Glutamatergic neuron (in vitro differentiated cells): ENCODE results near the gene CUEDC2. TPM values are rescaled to one million over a fixed set of nuclear protein-coding genes. Genes with fewer than 3 reads are reported as not detected.

Experiments
- DNase-seq: peaks from one replicate; pipeline ENCODE4 v3.0.0; 2022
- H3K27ac Mint-ChIP-seq: one replicate; pipeline ENCODE4 v1.8.0; 2020; ENCODE audit warnings: mild to moderate bottlenecking, mixed read lengths, inconsistent platforms; ENCODE audit not compliant: unreplicated experiment
- H3K27me3 Mint-ChIP-seq: one replicate; pipeline ENCODE4 v1.8.0; 2020; ENCODE audit warnings: mild to moderate bottlenecking, moderate library complexity, mixed read lengths, inconsistent platforms; ENCODE audit not compliant: unreplicated experiment
- H3K36me3 Mint-ChIP-seq: one replicate; pipeline ENCODE4 v1.8.0; 2020; ENCODE audit warnings: mild to moderate bottlenecking, mixed read lengths, inconsistent platforms; ENCODE audit not compliant: unreplicated experiment
- H3K4me1 Mint-ChIP-seq: one replicate; pipeline ENCODE4 v1.8.0; 2020; ENCODE audit warnings: mild to moderate bottlenecking, low read depth, mixed read lengths, inconsistent platforms; ENCODE audit not compliant: unreplicated experiment
- H3K4me3 Mint-ChIP-seq: one replicate; pipeline ENCODE4 v1.8.0; 2020; ENCODE audit warnings: mild to moderate bottlenecking, mixed read lengths, inconsistent platforms; ENCODE audit not compliant: unreplicated experiment
- H3K9me3 Mint-ChIP-seq: one replicate; pipeline ENCODE4 v1.8.0; 2020; ENCODE audit warnings: mild to moderate bottlenecking, moderate library complexity, mixed read lengths, inconsistent platforms; ENCODE audit not compliant: unreplicated experiment
- CTCF ChIP-seq: fragments of 200-600 bp; sonication (generic); IDR thresholded peaks from one replicate; pipeline ENCODE4 v1.5.0; 2021; ENCODE audit not compliant: partially characterized antibody, unreplicated experiment
- total RNA-seq: library from RNA; stranded (reverse); fragmentation: NEBNext Ultra II Directional; extraction: Animal tissue kit (Norgen Biotek cat#: 25700); gene quantifications from one replicate; pipeline ENCODE4 v1.2.1, GENCODE V29; 2021; ENCODE audit not compliant: unreplicated experiment

Gene CUEDC2
- total RNA-seq, 1 donor from 2014 or later: 104 TPM

- Mint-ChIP-seq H3K4me1 (peaks cover 53% of the 10 kb centered on the region), H3K9me3 (peaks cover 19% of the 10 kb centered on the region), H3K36me3 (no peaks in the 10 kb centered on the region), H3K27ac (peak overlapping the region; percentile 99), H3K27me3 (peaks cover 21% of the 10 kb centered on the region), H3K4me3 (peak overlapping the region; percentile 89)
- DNase-seq: no peak
- no peak for TF ChIP-seq CTCF
Measured at GRCh38 chr10:102412293-102412692, 20.1 kb downstream of the CUEDC2 start.

- no peak for DNase-seq
- Mint-ChIP-seq H3K4me3 (peak overlapping the region; percentile 89), H3K4me1 (peaks cover 52% of the 10 kb centered on the region), H3K27me3 (peaks cover 21% of the 10 kb centered on the region), H3K9me3 (peaks cover 16% of the 10 kb centered on the region), H3K36me3 (no peaks in the 10 kb centered on the region), H3K27ac (peak overlapping the region; percentile 99)
- TF ChIP-seq CTCF: no peak
Measured at GRCh38 chr10:102411341-102412255, 20.8 kb downstream of the CUEDC2 start.

DNA sequence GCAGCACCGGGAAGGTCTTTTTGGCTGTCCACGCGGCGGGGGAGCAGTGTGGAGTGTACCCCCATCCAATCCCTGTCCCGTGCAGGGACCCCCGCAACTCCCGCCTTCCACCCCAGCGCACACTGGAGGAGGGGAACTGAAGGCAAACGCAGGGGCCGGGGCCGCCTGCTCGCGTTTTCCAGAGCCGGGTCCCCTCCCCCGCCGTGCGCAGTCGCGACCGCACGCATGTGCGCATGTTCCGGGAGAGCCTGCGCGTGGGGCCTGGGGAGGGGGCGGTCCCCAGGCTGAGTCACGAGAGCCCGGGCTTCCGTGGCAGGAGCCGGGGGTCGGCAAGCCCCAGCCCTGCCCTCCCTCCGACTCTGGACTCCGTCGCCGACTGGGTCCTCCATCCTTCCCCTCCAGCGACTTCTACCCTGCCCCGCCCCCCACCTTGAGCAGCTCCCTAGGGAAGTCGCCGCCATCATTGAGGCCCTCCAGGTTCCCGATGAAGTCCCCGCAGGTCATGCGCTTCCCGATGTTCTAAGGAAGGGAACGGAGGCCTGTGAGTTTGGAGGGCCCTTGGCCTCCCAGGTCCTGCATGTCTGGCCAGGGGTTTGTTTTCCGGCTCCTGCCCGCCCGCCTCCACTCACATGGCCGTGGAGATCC is 21.8 kb downstream of the CUEDC2 start:
- no peaks in the 10 kb centered on the region for H3K36me3 Mint-ChIP-seq
- peaks cover 21% of the 10 kb centered on the region for H3K27me3 Mint-ChIP-seq
- H3K27ac Mint-ChIP-seq: peak overlapping the region; percentile 99
- TF ChIP-seq CTCF: no peak
- peaks cover 13% of the 10 kb centered on the region for H3K9me3 Mint-ChIP-seq
- peak overlapping the region; percentile 92 for H3K4me3 Mint-ChIP-seq
- peaks cover 48% of the 10 kb centered on the region for H3K4me1 Mint-ChIP-seq
- peak; percentile 74 for DNase-seq

- Mint-ChIP-seq H3K27ac (peak overlapping the region; percentile 96), H3K9me3 (peaks cover 13% of the 10 kb centered on the region), H3K27me3 (peaks cover 21% of the 10 kb centered on the region), H3K4me1 (peaks cover 46% of the 10 kb centered on the region), H3K36me3 (no peaks in the 10 kb centered on the region), H3K4me3 (peak overlapping the region; percentile 92)
- no peak for DNase-seq
- no peak for TF ChIP-seq CTCF
Measured at GRCh38 chr10:102409604-102410428, 22.6 kb downstream of the CUEDC2 start.
